Lower lobe of right lung (tissue), 2 donors: ENCODE data around the gene RPL10. TPM values are rescaled to one million over a fixed set of nuclear protein-coding genes. Genes with fewer than 3 reads are reported as not detected.
A peak's percentile ranks its signal among the peaks of the same experiment; 100 is the strongest.
"Not testable (repeated sequence)": the region's sequence is repeated elsewhere in the genome, so short reads cannot be mapped to it uniquely, and the experiment has no call there.

Experiments used
- ATAC-seq, 2 donors: fragments of 200-7000 bp; cut with Tn5 transposase; one replicate each; pipeline ENCODE4 v1.9.1; 2020 to 2022; ENCODE audit warnings: mild to moderate bottlenecking in 2 of 2, moderate library complexity in 2 of 2
- DNase-seq: peaks from one replicate; pipeline ENCODE4 v3.0.0-alpha.2; 2020
- H3K27ac ChIP-seq: fragments of 200-600 bp; one replicate; pipeline ENCODE4 v1.8.0; 2022
- H3K27me3 ChIP-seq: fragments of 200-600 bp; one replicate; pipeline ENCODE4 v1.8.0; 2022; ENCODE audit warnings: low read depth
- H3K36me3 ChIP-seq: fragments of 200-600 bp; one replicate; pipeline ENCODE4 v1.8.0; 2022; ENCODE audit warnings: mild to moderate bottlenecking
- H3K4me1 ChIP-seq: fragments of 200-600 bp; one replicate; pipeline ENCODE4 v1.8.0; 2022
- H3K4me3 ChIP-seq: fragments of 200-600 bp; one replicate; pipeline ENCODE4 v1.8.0; 2022; ENCODE audit warnings: mild to moderate bottlenecking
- H3K9me3 ChIP-seq: fragments of 200-600 bp; one replicate; pipeline ENCODE4 v1.8.0; 2022
- intact Hi-C: fragments of 100-400 bp; cut with DNase I; formaldehyde crosslinking; loops from one replicate; pipeline ENCODE4 v1.11.0; 2022
- total RNA-seq: library from RNA; stranded (reverse); fragmentation: NEBNext Ultra II Directional; extraction: Animal tissue kit (Norgen Biotek cat#: 25700); gene quantifications from one replicate; pipeline ENCODE4 v1.2.1, GENCODE V29; 2021
- TF ChIP-seq, protein P1 (sequence below): fragments of 200-600 bp; IDR thresholded peaks from one replicate; pipeline ENCODE4 v1.8.0; 2022; ENCODE audit warnings: antibody characterized with exemption, mild to moderate bottlenecking
- donor health status: DM: no; HTN: yes; CAD: no; lungs with severe emphysema.

RPL10 gene
- total RNA-seq, 1 donor from 2014 or later = 2,678 TPM

DNA sequence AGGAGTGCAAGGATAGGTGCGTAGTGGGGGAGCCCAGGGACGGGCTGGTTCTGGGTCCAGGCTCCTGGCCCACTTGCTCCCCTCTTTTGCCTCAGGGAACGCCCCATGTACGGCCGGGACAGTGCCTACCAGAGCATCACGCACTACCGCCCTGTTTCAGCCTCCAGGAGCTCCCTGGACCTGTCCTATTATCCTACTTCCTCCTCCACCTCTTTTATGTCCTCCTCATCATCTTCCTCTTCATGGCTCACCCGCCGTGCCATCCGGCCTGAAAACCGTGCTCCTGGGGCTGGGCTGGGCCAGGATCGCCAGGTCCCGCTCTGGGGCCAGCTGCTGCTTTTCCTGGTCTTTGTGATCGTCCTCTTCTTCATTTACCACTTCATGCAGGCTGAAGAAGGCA is 17.4 kb upstream of the RPL10 start:
- no peaks in the 10 kb centered on the region for H3K27me3 ChIP-seq
- no peak overlapping the region for H3K27ac ChIP-seq
- TF ChIP-seq, protein P1, sequence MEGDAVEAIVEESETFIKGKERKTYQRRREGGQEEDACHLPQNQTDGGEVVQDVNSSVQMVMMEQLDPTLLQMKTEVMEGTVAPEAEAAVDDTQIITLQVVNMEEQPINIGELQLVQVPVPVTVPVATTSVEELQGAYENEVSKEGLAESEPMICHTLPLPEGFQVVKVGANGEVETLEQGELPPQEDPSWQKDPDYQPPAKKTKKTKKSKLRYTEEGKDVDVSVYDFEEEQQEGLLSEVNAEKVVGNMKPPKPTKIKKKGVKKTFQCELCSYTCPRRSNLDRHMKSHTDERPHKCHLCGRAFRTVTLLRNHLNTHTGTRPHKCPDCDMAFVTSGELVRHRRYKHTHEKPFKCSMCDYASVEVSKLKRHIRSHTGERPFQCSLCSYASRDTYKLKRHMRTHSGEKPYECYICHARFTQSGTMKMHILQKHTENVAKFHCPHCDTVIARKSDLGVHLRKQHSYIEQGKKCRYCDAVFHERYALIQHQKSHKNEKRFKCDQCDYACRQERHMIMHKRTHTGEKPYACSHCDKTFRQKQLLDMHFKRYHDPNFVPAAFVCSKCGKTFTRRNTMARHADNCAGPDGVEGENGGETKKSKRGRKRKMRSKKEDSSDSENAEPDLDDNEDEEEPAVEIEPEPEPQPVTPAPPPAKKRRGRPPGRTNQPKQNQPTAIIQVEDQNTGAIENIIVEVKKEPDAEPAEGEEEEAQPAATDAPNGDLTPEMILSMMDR = no peak
- DNase-seq (no peak), ATAC-seq (no peak)
- peaks cover 5% of the 10 kb centered on the region for H3K36me3 ChIP-seq
- H3K9me3 ChIP-seq = no peaks in the 10 kb centered on the region
- peak overlapping the region; percentile 69 for H3K4me3 ChIP-seq
- H3K4me1 ChIP-seq = peaks cover 16% of the 10 kb centered on the region
- intact Hi-C loops = no loop called here

GRCh38 chrX:154381271-154381670 is 16.9 kb upstream of the RPL10 start:
- no peaks in the 10 kb centered on the region for H3K9me3 ChIP-seq
- ATAC-seq (no peak), DNase-seq (no peak)
- H3K36me3 ChIP-seq = peaks cover 5% of the 10 kb centered on the region
- no peak overlapping the region for H3K4me3 ChIP-seq
- H3K27ac ChIP-seq = no peak overlapping the region
- H3K4me1 ChIP-seq = peaks cover 16% of the 10 kb centered on the region
- TF ChIP-seq, protein P1 = no peak
- H3K27me3 ChIP-seq = no peaks in the 10 kb centered on the region
- intact Hi-C loops = no loop called here

GRCh38 chrX:154382483-154383069 is 15.6 kb upstream of the RPL10 start:
- no peak for ATAC-seq
- Histone ChIP-seq H3K4me3 (no peak overlapping the region), H3K27ac (no peak overlapping the region), H3K4me1 (peaks cover 12% of the 10 kb centered on the region), H3K9me3 (no peaks in the 10 kb centered on the region), H3K27me3 (no peaks in the 10 kb centered on the region), H3K36me3 (peaks cover 5% of the 10 kb centered on the region)
- intact Hi-C loops = no loop called here
- DNase-seq = no peak
- TF ChIP-seq, protein P1 = no peak

GRCh38 chrX:154383359-154384283 is 14.6 kb upstream of the RPL10 start:
- H3K4me3 ChIP-seq = no peak overlapping the region
- no peak for DNase-seq
- H3K9me3 ChIP-seq = no peaks in the 10 kb centered on the region
- peaks cover 9% of the 10 kb centered on the region for H3K4me1 ChIP-seq
- peaks cover 5% of the 10 kb centered on the region for H3K36me3 ChIP-seq
- H3K27me3 ChIP-seq = no peaks in the 10 kb centered on the region
- ATAC-seq = no peak
- intact Hi-C loops = no loop called here
- H3K27ac ChIP-seq = no peak overlapping the region
- TF ChIP-seq, protein P1 = no peak

DNA sequence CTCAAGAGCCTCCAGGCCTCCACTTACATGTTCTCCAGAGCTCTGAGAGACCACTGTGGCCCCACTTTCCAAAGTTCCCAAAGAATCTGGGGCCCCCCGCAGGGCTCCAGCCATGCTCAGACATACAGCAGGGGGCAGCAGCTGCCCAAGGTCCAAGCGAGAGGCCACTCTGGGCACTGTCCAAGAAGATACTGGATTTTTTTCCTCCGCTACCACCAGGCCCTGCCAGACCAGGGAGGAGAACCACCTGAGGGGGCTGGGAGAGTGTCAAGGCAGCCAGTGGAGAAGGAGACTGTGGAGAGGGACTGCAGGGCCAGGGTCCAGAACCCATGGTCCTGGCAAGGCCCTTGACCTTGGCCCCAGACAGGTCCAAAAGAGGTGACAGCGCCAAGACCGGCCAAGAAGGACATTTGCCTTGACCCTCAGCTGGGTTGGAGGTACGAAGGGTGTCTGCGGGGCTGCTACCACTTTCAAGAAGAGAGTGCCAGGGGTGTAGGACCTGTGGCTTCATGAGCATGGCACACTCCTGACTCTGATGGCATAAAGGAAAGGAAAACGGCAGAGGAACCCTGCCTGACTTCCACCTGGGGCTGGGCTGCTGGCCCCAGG is 13.8 kb upstream of the RPL10 start:
- peaks cover 5% of the 10 kb centered on the region for H3K36me3 ChIP-seq
- TF ChIP-seq, protein P1 = peak; percentile 25
- H3K9me3 ChIP-seq = no peaks in the 10 kb centered on the region
- H3K27ac ChIP-seq = no peak overlapping the region
- H3K27me3 ChIP-seq = no peaks in the 10 kb centered on the region
- no peak overlapping the region for H3K4me3 ChIP-seq
- H3K4me1 ChIP-seq = peaks cover 9% of the 10 kb centered on the region
- ATAC-seq (no peak), DNase-seq (no peak)
- intact Hi-C loops = no loop called here

GRCh38 chrX:154388094-154388493 is 10.1 kb upstream of the RPL10 start:
- H3K27ac ChIP-seq, DNase-seq, H3K27me3 ChIP-seq, H3K9me3 ChIP-seq, H3K36me3 ChIP-seq, intact Hi-C loops, H3K4me3 ChIP-seq, H3K4me1 ChIP-seq: not testable (repeated sequence)
- ATAC-seq = peak; percentile 48 to 74

DNA sequence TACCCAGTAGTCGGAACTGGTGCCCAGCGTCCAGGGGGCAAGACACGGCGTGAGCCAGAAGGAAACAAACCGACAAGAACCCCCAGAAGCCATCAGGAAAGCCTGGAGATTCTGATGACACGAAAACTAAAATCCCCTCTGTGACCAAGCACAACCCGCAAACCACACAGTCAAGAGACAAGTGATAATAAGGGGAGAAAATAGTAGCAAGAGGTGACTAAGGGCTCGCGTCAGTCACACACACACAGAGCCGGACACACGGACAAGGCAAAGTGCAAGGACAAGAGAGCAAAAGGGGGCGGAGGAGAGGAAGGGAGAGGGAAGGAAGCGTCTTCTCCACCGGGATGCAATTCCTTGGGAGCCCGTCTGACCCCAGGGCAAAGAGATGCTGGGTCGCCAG is 9.5 kb upstream of the RPL10 start:
- H3K4me3 ChIP-seq, H3K27ac ChIP-seq, DNase-seq, H3K4me1 ChIP-seq, H3K27me3 ChIP-seq, intact Hi-C loops, H3K9me3 ChIP-seq, H3K36me3 ChIP-seq: not testable (repeated sequence)
- peak; percentile 1 to 11 for ATAC-seq
